ENCODE data around the gene CSGALNACT2. TPM values are rescaled to one million over a fixed set of nuclear protein-coding genes. Genes with fewer than 3 reads are reported as not detected.
A peak's percentile ranks its signal among the peaks of the same experiment; 100 is the strongest.

The CSGALNACT2 gene
- total RNA-seq, 1 experiment from 2014 or later: 8.9 TPM

DNA sequence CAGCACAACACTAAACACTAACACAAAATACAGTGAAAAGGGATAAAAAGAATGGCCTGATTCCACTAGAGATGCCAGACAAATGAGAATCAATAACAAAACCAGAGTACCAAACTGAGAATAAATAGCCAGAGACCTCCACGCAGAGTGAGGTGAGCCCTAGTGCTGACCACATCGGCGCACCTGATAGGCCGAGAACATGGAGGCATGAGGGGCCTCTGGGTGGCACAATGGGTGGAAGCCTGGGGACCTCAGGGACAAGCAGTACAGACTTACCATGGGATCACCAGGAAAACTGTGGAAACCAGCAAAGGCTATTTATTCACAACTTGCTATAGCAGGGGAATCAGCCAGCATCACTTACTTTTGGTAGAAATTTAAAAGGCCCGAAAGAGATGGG lies 1.8 kb upstream of the CSGALNACT2 start:
- no peak overlapping the region for H3K27ac Mint-ChIP-seq

More for the DNA sequence above, 1.8 kb upstream of the CSGALNACT2 start:
- no peak overlapping the region for H2BK12ac ChIP-seq (ENCODE audit: insufficient read length, low read depth, low read length)
- no peak overlapping the region for H2BK5ac ChIP-seq (ENCODE audit: insufficient read length, low read length)
- no peak overlapping the region for H3K4ac ChIP-seq (ENCODE audit: low read depth, low read length)
- Mint-ChIP-seq H3K4me1 (peaks cover 12 to 13% of the 10 kb centered on the region in 2 experiments), H3K4me3 (peak overlapping the region; percentile 9 to 92; a peak in 3 of 5 replicates), H3K9me3 (no peaks in the 10 kb centered on the region), H3K36me3 (ENCODE audit: insufficient read depth in 1 of 3, low read depth in 3 of 3) (no peaks in the 10 kb centered on the region; a peak in 1 of 7 replicates), H3K27me3 (ENCODE audit: low read depth) (peaks cover 8% of the 10 kb centered on the region)
- no peak overlapping the region for H2AFZ ChIP-seq (ENCODE audit: low read length)
- no peak overlapping the region for H2BK15ac ChIP-seq (ENCODE audit: low read depth, low read length)
- no peak overlapping the region for H3K14ac ChIP-seq (ENCODE audit: insufficient read depth, low read length)
- no peaks in the 10 kb centered on the region for H4K20me1 ChIP-seq (ENCODE audit: control insufficient read depth, insufficient read depth, insufficient read length)
- no peak overlapping the region for H2AK5ac ChIP-seq (ENCODE audit: insufficient read length, low read length)
- H3K9me3 ChIP-seq (ENCODE audit: control insufficient read depth, low read depth, low read length): no peaks in the 10 kb centered on the region
- no peak overlapping the region for H3K4me2 ChIP-seq (ENCODE audit: insufficient read depth, insufficient read length, low read length)
- no peaks in the 10 kb centered on the region for H3K4me1 ChIP-seq (ENCODE audit: insufficient read depth, low read length)
- no peak overlapping the region for H4K5ac ChIP-seq (ENCODE audit: insufficient read length, low read depth, low read length)
- no peaks in the 10 kb centered on the region; the same call in 1 of the 2 replicates for H3K79me2 ChIP-seq (ENCODE audit: insufficient read depth, low read length)
- H3K56ac ChIP-seq (ENCODE audit: insufficient read length, low read depth, low read length): no peak overlapping the region
- H3T11ph ChIP-seq (ENCODE audit: low read length): no peak overlapping the region
- TF ChIP-seq CTCF (conservative IDR thresholded peaks at IDR 0.05): no peak
- no peak overlapping the region for H3K23ac ChIP-seq (ENCODE audit: insufficient read length, low read depth, low read length)
- peaks cover 5% of the 10 kb centered on the region for H3K23me2 ChIP-seq (ENCODE audit: insufficient read length, low read depth, low read length, poor library complexity, severe bottlenecking)
- no peak overlapping the region for H3K18ac ChIP-seq (ENCODE audit: insufficient read length, low read depth, low read length)
- H3K27me3 ChIP-seq (ENCODE audit: insufficient read depth, low read length): no peaks in the 10 kb centered on the region
- no CpG with 5 or more reads among the region's 5 CpGs for WGBS (ENCODE audit: extremely low coverage, insufficient read length, low lambda C conversion rate)
- H2BK20ac ChIP-seq (ENCODE audit: low read depth, low read length, poor library complexity, severe bottlenecking): no peak overlapping the region
- H3K9ac ChIP-seq (ENCODE audit: extremely low read depth, insufficient read length, low read length): no peak overlapping the region
- no peaks in the 10 kb centered on the region for H3K79me1 ChIP-seq (ENCODE audit: insufficient read depth, low read depth, low read length, poor library complexity, severe bottlenecking)
- no peak for DNase-seq
- no peak overlapping the region for H4K8ac ChIP-seq (replicated peaks; ENCODE audit: insufficient read length, low read depth, low read length)
- H4K91ac ChIP-seq (ENCODE audit: insufficient read length, low read depth, low read length): no peak overlapping the region
- no peak overlapping the region for H2BK120ac ChIP-seq (ENCODE audit: low read depth, low read length, poor library complexity, severe bottlenecking)
- H3K27ac ChIP-seq (ENCODE audit: insufficient read length, low read depth, low read length): no peak overlapping the region
